ENCODE results near the gene PES1. TPM values are rescaled to one million over a fixed set of nuclear protein-coding genes. Genes with fewer than 3 reads are reported as not detected.
"Not testable (repeated sequence)": the region's sequence is repeated elsewhere in the genome, so short reads cannot be mapped to it uniquely, and the experiment has no call there.

PES1 gene
- total RNA-seq, 4 donors from 2014 or later = 50.9 to 99.2 (median 54.0) TPM

DNA sequence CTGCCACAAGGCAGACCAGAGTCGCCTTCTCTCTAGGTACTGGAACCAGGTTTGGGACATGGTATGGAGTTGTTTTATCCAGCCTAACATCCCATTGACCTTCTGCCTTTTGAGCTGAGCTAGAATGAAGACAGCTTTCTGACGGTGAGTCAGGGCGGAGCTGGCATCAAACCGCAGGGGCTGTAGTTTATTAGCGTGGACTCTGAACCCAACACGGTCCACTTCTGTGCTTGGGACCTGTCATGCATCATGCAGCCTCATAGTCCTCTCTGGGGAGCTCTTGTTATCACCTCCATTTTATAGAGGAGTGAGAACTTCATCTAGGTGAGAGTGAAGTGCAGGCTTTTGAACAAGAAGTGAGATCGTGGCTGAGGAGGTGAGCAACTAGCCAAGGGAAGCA is 25.6 kb downstream of the PES1 start:
- no peak for DNase-seq (ENCODE audit: low spot score)
- TF ChIP-seq, protein P1, sequence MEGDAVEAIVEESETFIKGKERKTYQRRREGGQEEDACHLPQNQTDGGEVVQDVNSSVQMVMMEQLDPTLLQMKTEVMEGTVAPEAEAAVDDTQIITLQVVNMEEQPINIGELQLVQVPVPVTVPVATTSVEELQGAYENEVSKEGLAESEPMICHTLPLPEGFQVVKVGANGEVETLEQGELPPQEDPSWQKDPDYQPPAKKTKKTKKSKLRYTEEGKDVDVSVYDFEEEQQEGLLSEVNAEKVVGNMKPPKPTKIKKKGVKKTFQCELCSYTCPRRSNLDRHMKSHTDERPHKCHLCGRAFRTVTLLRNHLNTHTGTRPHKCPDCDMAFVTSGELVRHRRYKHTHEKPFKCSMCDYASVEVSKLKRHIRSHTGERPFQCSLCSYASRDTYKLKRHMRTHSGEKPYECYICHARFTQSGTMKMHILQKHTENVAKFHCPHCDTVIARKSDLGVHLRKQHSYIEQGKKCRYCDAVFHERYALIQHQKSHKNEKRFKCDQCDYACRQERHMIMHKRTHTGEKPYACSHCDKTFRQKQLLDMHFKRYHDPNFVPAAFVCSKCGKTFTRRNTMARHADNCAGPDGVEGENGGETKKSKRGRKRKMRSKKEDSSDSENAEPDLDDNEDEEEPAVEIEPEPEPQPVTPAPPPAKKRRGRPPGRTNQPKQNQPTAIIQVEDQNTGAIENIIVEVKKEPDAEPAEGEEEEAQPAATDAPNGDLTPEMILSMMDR (IDR thresholded peaks at IDR 0.05) = no peak
- no peak for ATAC-seq (ENCODE audit: low FRiP score)

DNA sequence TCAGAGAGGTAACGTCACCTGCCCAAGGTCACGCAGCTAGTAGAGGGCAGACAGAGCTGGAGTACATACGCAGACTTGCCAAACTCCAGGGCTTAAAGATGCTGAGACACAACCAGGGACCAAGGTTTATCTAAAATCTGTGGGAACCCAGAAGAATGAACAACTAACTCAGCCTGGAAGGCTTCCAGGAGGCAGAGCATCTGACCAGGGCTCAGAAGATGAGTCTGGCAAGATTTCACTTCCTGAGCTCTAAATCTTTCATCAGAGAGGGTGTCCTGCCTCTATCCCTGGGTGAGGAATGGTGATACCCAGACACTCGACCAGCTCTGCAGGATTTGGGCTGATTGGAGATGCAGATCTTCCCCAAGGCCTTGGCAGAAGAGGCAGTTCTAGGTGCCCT is 26.4 kb downstream of the PES1 start:
- TF ChIP-seq, protein P1 (IDR thresholded peaks at IDR 0.05) = no peak
- DNase-seq (ENCODE audit: low spot score) (no peak), ATAC-seq (ENCODE audit: low FRiP score) (no peak)

DNA sequence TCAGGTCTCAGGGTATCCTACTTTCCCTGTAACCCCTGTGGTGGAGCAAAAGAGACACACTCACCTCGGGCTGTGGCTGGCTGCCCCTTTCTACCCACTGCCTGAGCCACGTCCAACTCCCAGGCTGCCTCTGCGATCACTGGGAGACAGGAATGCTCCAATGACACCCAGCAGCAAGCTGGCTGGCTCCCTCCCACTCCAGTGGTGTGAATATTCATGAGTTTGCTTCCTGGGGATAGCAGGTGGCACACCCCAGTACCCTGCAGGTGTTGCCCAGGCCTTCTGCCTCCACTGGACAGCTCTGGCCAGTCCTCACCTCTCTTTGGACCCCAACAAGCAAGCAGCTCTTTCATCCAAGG is 27.0 kb downstream of the PES1 start:
- DNase-seq (ENCODE audit: low spot score) (no peak), ATAC-seq (ENCODE audit: low FRiP score) (no peak)
- TF ChIP-seq, protein P1 (IDR thresholded peaks at IDR 0.05) = no peak

DNA sequence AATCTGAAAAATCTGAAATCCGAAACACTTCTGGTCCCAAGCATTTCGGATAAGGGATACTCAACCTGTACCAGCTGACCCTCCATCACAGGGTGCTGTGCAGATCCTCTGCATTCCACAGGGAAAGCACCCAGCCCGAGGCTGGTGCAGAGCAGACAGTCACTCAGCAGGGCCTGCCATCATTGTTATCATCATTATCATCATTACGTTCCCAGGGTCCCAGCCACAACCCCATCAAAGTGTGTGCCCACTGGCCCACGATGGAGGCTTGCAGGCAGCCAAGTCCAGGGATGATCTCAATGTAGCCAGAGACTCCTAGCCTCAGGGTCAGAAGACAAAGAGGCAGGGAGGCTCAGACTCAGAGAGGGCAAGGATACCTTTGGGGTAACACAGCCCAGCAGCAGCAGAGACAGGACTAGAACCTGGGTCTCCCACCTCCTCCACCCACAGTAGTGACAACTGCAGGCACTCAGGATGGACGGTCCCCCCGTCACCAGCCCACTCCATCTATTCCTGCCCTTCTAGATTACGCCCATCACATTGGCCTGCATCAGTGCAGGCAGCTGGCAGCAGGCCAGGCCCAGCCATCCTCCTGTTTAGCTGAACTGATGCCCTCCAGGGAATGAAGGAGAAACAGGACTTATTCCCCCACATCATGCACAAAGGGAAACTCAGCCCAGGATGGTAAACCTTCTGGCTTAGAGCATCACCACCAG is 27.5 kb downstream of the PES1 start:
- no peak for ATAC-seq (ENCODE audit: low FRiP score)
- TF ChIP-seq, protein P1 (IDR thresholded peaks at IDR 0.05) = no peak

DNA sequence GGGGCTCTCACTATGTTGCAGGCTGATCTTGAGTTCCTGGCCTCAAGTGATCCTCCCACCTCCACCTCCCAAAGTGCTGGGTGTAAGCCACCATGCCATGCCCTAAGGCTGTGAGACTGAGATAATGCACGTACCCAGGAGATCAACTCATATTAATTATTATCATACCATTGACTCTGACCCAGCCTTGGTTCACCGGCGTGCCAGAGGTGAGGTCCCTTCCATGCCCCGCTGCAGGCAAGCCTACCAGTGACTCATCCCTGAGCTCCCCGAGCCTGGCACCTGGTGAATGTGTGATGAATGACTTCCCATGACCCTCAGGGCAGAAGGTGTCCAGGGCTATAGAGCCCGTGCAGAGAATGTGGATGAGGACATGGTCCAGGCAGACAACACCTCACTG is 29.3 kb downstream of the PES1 start:
- DNase-seq (ENCODE audit: low spot score) (no peak), ATAC-seq (ENCODE audit: low FRiP score) (peak; percentile 26)
- TF ChIP-seq, protein P1 (IDR thresholded peaks at IDR 0.05) = no peak

More for the DNA sequence above, 27.5 kb downstream of the PES1 start:
- no peak for DNase-seq (ENCODE audit: low spot score)

DNA sequence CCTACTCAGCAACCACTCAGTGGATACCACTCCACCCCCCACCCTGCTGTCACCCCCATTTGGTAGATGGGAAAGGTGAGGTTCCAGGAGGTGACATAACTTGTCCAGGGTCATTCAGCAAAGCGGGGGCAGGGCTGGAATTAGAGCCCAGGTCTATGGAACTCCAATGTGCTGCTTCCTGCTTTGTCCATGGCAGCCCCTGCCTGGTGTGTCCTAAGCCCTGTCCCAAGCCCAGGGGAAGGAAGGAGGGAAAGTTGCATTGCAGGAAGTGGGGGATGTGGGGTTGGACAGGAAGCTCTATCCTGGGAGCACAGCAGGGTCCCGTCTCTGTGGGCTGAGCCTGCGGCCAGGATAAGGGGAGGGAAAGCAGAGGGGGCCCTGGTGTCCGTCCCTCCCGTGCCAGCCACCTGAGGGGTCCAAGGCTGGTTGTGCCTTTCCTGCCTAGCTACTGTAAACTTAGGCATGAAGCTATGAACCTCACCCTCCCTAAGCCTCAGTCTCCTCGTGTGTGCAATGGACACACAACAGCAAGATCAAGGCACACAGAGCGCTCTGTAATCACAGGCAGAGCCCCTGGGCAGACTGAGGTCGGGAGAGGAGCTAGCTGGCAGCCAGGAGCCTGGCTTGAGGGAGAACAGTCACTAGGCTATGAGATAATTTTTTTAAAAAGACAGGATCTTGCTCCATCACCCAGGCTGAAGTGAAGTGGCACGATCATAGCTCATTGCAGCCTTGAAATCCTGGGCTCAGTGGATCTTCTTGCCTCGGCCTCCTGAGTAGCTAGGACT is 30.1 kb downstream of the PES1 start:
- TF ChIP-seq, protein P1 (IDR thresholded peaks at IDR 0.05) = no peak

DNA sequence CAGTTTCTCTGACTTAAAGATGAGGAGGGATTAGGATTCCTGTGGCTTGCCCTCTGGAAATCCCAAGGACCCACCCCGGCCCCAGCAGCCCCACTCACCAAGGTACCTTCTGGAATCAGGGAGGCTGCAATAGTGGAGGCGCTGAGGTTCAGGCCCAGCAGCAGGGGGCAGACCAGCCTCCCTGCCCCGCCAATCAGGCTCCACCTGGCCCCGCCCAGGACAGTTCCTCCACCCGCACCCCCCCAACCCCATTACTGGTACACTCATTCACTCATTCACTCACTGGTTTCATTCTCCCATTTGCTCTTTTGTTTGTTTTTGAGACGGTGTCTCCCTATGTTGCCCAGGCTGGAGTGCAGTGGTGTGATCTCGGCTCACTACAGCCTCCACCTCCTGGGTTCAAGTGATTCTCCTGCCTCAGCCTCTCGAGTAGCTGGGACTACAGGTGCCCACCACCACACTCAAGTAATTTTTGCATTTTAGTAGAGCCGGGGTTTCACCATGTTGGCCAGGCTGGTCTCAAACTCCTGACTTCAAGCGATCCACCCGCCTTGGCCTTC is 31.0 kb downstream of the PES1 start:
- DNase-seq (ENCODE audit: low spot score); ATAC-seq (ENCODE audit: low FRiP score): not testable (repeated sequence)

More for the DNA sequence above, 30.1 kb downstream of the PES1 start:
- DNase-seq (ENCODE audit: low spot score) (no peak), ATAC-seq (ENCODE audit: low FRiP score) (no peak)

Measured in omental fat pad (tissue), 4 donors.